Esophagus squamous epithelium (tissue), 4 donors: ENCODE measurements around the gene ZFAND5.

Source experiments
- POLR2A ChIP-seq, 4 donors: fragments of 450-650 bp; IDR thresholded peaks; one replicate each; pipeline ENCODE4 v1.6.1; 2017; ENCODE audit warnings: antibody characterized with exemption in 4 of 4, mild to moderate bottlenecking in 4 of 4, moderate library complexity in 3 of 4
- TF ChIP-seq, protein P1 (sequence below), 6 experiments: fragments of 450-650 bp in 4 of 6; fragments of 200-600 bp in 2 of 6; sonication (generic) in 2 of 6; IDR thresholded peaks; one replicate each; pipeline ENCODE4 v1.5.1; 2016 to 2019; ENCODE audit warnings: antibody characterized with exemption in 6 of 6, mild to moderate bottlenecking in 4 of 6, moderate library complexity in 4 of 6

GRCh38 chr9:72322259-72322658 lies 42.7 kb downstream of the ZFAND5 start:
- TF ChIP-seq, protein P1, sequence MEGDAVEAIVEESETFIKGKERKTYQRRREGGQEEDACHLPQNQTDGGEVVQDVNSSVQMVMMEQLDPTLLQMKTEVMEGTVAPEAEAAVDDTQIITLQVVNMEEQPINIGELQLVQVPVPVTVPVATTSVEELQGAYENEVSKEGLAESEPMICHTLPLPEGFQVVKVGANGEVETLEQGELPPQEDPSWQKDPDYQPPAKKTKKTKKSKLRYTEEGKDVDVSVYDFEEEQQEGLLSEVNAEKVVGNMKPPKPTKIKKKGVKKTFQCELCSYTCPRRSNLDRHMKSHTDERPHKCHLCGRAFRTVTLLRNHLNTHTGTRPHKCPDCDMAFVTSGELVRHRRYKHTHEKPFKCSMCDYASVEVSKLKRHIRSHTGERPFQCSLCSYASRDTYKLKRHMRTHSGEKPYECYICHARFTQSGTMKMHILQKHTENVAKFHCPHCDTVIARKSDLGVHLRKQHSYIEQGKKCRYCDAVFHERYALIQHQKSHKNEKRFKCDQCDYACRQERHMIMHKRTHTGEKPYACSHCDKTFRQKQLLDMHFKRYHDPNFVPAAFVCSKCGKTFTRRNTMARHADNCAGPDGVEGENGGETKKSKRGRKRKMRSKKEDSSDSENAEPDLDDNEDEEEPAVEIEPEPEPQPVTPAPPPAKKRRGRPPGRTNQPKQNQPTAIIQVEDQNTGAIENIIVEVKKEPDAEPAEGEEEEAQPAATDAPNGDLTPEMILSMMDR (IDR thresholded peaks at IDR 0.05) = no peak
- TF ChIP-seq POLR2A (IDR thresholded peaks at IDR 0.05) = no peak
